Activated CD8-positive, alpha-beta T cell treated with anti-CD3 and anti-CD28 coated beads, Interleukin-2, amount 10 ng/mL, durations not matched to agents 7 days and 5 days (primary cell): ENCODE data around the gene STXBP1. TPM values are rescaled to one million over a fixed set of nuclear protein-coding genes. Genes with fewer than 3 reads are reported as not detected.
A peak's percentile ranks its signal among the peaks of the same experiment; 100 is the strongest.

Source experiments
- ATAC-seq: fragments of 150-1000 bp; cut with Tn5 transposase; one replicate; pipeline ENCODE4 v1.10.0; 2021; ENCODE audit warnings: moderate library complexity
- CTCF ChIA-PET: fragments of 350-600 bp; sonication (Branson Sonifier 250); formaldehyde crosslinking; loops from one replicate; lab custom pipeline; 2021; ENCODE audit warnings: antibody characterized with exemption; lab: Charles Lee
- POLR2A ChIA-PET: fragments of 350-600 bp; sonication (Branson Sonifier 250); formaldehyde crosslinking; loops from one replicate; lab custom pipeline; 2021; ENCODE audit warnings: antibody characterized with exemption; lab: Charles Lee
- DNase-seq: peaks from one replicate; pipeline ENCODE4 v3.0.0-alpha.2; 2020
- H3K27ac Mint-ChIP-seq: one replicate; pipeline ENCODE4 v1.8.0; 2021; ENCODE audit warnings: mild to moderate bottlenecking, mixed read lengths
- H3K27me3 Mint-ChIP-seq: one replicate; pipeline ENCODE4 v1.8.0; 2021; ENCODE audit warnings: low read depth, mixed read lengths
- H3K36me3 Mint-ChIP-seq: one replicate; pipeline ENCODE4 v1.8.0; 2021; ENCODE audit warnings: low read depth, mixed read lengths
- H3K4me1 Mint-ChIP-seq: one replicate; pipeline ENCODE4 v1.8.0; 2021; ENCODE audit warnings: low read depth, mixed read lengths
- H3K4me3 Mint-ChIP-seq: one replicate; pipeline ENCODE4 v1.8.0; 2021; ENCODE audit warnings: mild to moderate bottlenecking, mixed read lengths
- H3K9me3 Mint-ChIP-seq: one replicate; pipeline ENCODE4 v1.8.0; 2022; ENCODE audit warnings: mixed read lengths; ENCODE audit not compliant: insufficient read depth
- total RNA-seq, 2 experiments: library from RNA; stranded (reverse); gene quantifications; one replicate each; pipeline ENCODE4 v1.2.3, GENCODE V29; 2021

The STXBP1 gene
- total RNA-seq, 2 experiments from 2014 or later, result 24.2 to 25.3 TPM

- peaks cover 5% of the 10 kb centered on the region for H3K36me3 Mint-ChIP-seq
- no peaks in the 10 kb centered on the region for H3K9me3 Mint-ChIP-seq
- H3K4me1 Mint-ChIP-seq, result peaks cover 42% of the 10 kb centered on the region
- no peak overlapping the region for H3K27ac Mint-ChIP-seq
- DNase-seq (peak; percentile 49), ATAC-seq (no peak)
- POLR2A ChIA-PET, result interaction anchor here (0.9 kb wide), 1 partner anchor 126 kb away, joined by 3 read pairs; no protein-coding TSS in a partner anchor
- H3K4me3 Mint-ChIP-seq, result no peak overlapping the region
- peaks cover 2% of the 10 kb centered on the region for H3K27me3 Mint-ChIP-seq
- CTCF ChIA-PET, result interaction anchor here (0.6 to 2.5 kb wide), 3 partner anchors 23 to 158 kb away, joined by 3 to 14 read pairs (median 4); partner anchors contain the start of gene TOR2A
Observed at GRCh38 chr9:127711226-127711701, 99.2 kb downstream of the STXBP1 start.

GRCh38 chr9:127711831-127712274 lies 99.8 kb downstream of the STXBP1 start:
- ChIA-PET CTCF (interaction anchor here (1.0 to 2.5 kb wide), 2 partner anchors 22 to 121 kb away, joined by 4 to 14 read pairs; partner anchors contain the start of gene TOR2A), POLR2A (interaction anchor here (0.9 kb wide), 1 partner anchor 127 kb away, joined by 3 read pairs; no protein-coding TSS in a partner anchor)
- Mint-ChIP-seq H3K27me3 (peaks cover 2% of the 10 kb centered on the region), H3K9me3 (no peaks in the 10 kb centered on the region), H3K4me1 (peaks cover 43% of the 10 kb centered on the region), H3K36me3 (peaks cover 5% of the 10 kb centered on the region), H3K4me3 (no peak overlapping the region), H3K27ac (no peak overlapping the region)
- ATAC-seq (no peak), DNase-seq (no peak)

- POLR2A ChIA-PET, result interaction anchor here (0.6 kb wide), 1 partner anchor 93 kb away, joined by 3 read pairs; no protein-coding TSS in a partner anchor
- no peak overlapping the region for H3K27ac Mint-ChIP-seq
- peaks cover 5% of the 10 kb centered on the region for H3K36me3 Mint-ChIP-seq
- H3K4me1 Mint-ChIP-seq, result peaks cover 39% of the 10 kb centered on the region
- ATAC-seq (no peak), DNase-seq (no peak)
- CTCF ChIA-PET, result interaction anchor here (2.5 kb wide), 1 partner anchor 22 kb away, joined by 14 read pairs; the partner anchor contains the start of gene TOR2A
- H3K4me3 Mint-ChIP-seq, result no peak overlapping the region
- H3K9me3 Mint-ChIP-seq, result no peaks in the 10 kb centered on the region
- H3K27me3 Mint-ChIP-seq, result peaks cover 2% of the 10 kb centered on the region
Observed at GRCh38 chr9:127712371-127712770, 100.3 kb downstream of the STXBP1 start.

GRCh38 chr9:127712867-127713266 lies 100.8 kb downstream of the STXBP1 start:
- ChIA-PET CTCF (interaction anchor here (2.5 kb wide), 1 partner anchor 21 kb away, joined by 14 read pairs; the partner anchor contains the start of gene TOR2A), POLR2A (interaction anchor here (0.6 kb wide), 1 partner anchor 93 kb away, joined by 3 read pairs; no protein-coding TSS in a partner anchor)
- DNase-seq, result no peak
- no peak overlapping the region for H3K27ac Mint-ChIP-seq
- peaks cover 34% of the 10 kb centered on the region for H3K4me1 Mint-ChIP-seq
- peaks cover 2% of the 10 kb centered on the region for H3K27me3 Mint-ChIP-seq
- no peak overlapping the region for H3K4me3 Mint-ChIP-seq
- no peaks in the 10 kb centered on the region for H3K9me3 Mint-ChIP-seq
- ATAC-seq, result no peak
- peaks cover 5% of the 10 kb centered on the region for H3K36me3 Mint-ChIP-seq

GRCh38 chr9:127714020-127714750 lies 102.1 kb downstream of the STXBP1 start:
- H3K27ac Mint-ChIP-seq, result peak overlapping the region; percentile 70
- ATAC-seq, result no peak
- peaks cover 35% of the 10 kb centered on the region for H3K4me1 Mint-ChIP-seq
- H3K36me3 Mint-ChIP-seq, result peaks cover 3% of the 10 kb centered on the region
- ChIA-PET CTCF (interaction anchor here (0.8 to 3.2 kb wide), 2 partner anchors 21 to 188 kb away, joined by 3 to 35 read pairs; partner anchors contain the start of gene TOR2A), POLR2A (interaction anchor here (1.5 to 2.3 kb wide), 2 partner anchors 9 to 21 kb away, joined by 3 to 8 read pairs; partner anchors contain the start of gene TOR2A)
- H3K4me3 Mint-ChIP-seq, result peak overlapping the region; percentile 72
- no peak for DNase-seq
- H3K27me3 Mint-ChIP-seq, result peaks cover 2% of the 10 kb centered on the region
- no peaks in the 10 kb centered on the region for H3K9me3 Mint-ChIP-seq

GRCh38 chr9:127714951-127715469 lies 102.9 kb downstream of the STXBP1 start:
- peaks cover 2% of the 10 kb centered on the region for H3K36me3 Mint-ChIP-seq
- H3K9me3 Mint-ChIP-seq, result no peaks in the 10 kb centered on the region
- H3K27me3 Mint-ChIP-seq, result peaks cover 2% of the 10 kb centered on the region
- DNase-seq (no peak), ATAC-seq (peak; percentile 7)
- ChIA-PET POLR2A (interaction anchor here (1.1 to 2.3 kb wide), 3 partner anchors 10 to 264 kb away, joined by 3 to 8 read pairs (median 4); partner anchors contain the start of genes LRSAM1, RPL12 and TOR2A), CTCF (interaction anchor here (0.8 to 3.2 kb wide), 4 partner anchors 20 to 413 kb away, joined by 4 to 35 read pairs (median 4); partner anchors contain the start of gene TOR2A)
- peaks cover 43% of the 10 kb centered on the region for H3K4me1 Mint-ChIP-seq
- H3K27ac Mint-ChIP-seq, result peak overlapping the region; percentile 96
- H3K4me3 Mint-ChIP-seq, result peak overlapping the region; percentile 99

- ATAC-seq, result peak; percentile 95
- CTCF ChIA-PET, result interaction anchor here (0.8 to 3.2 kb wide), 4 partner anchors 19 to 413 kb away, joined by 4 to 35 read pairs (median 4); partner anchors contain the start of gene TOR2A
- H3K9me3 Mint-ChIP-seq, result no peaks in the 10 kb centered on the region
Observed at GRCh38 chr9:127715470-127716337, 103.6 kb downstream of the STXBP1 start, which contains the start of the genes PTRH1 and TTC16. TSS of gene PTRH1 (minus strand) at chr9:127715663. CDS start at chr9:127715639, 24 bp downstream. TSS of gene TTC16 (plus strand) at chr9:127716079. CDS start at chr9:127716146, 67 bp downstream.

GRCh38 chr9:127716412-127716811 lies 104.3 kb downstream of the STXBP1 start:
- ChIA-PET CTCF (interaction anchor here (1.6 to 3.2 kb wide), 2 partner anchors 18 to 412 kb away, joined by 5 to 35 read pairs; partner anchors contain the start of gene TOR2A), POLR2A (interaction anchor here (0.7 to 2.3 kb wide), 3 partner anchors 12 to 265 kb away, joined by 3 to 8 read pairs (median 4); partner anchors contain the start of genes LRSAM1 and RPL12)
- H3K27ac Mint-ChIP-seq, result peak overlapping the region; percentile 96
- DNase-seq, result no peak
- peaks cover 41% of the 10 kb centered on the region for H3K4me1 Mint-ChIP-seq
- H3K9me3 Mint-ChIP-seq, result no peaks in the 10 kb centered on the region
- no peak for ATAC-seq
- peak overlapping the region; percentile 99 for H3K4me3 Mint-ChIP-seq
- peaks cover 2% of the 10 kb centered on the region for H3K36me3 Mint-ChIP-seq
- H3K27me3 Mint-ChIP-seq, result peaks cover 2% of the 10 kb centered on the region

More at GRCh38 chr9:127715470-127716337, 103.6 kb downstream of the STXBP1 start, which contains the start of the genes PTRH1 and TTC16:
- peak within 1 kb of the TSS; percentile 96 for H3K27ac Mint-ChIP-seq
- H3K36me3 Mint-ChIP-seq, result peaks cover 2% of the 10 kb centered on the region
- peaks cover 42% of the 10 kb centered on the region for H3K4me1 Mint-ChIP-seq
- peaks cover 2% of the 10 kb centered on the region for H3K27me3 Mint-ChIP-seq
- peak within 1 kb of the TSS; percentile 99 for H3K4me3 Mint-ChIP-seq
- peak; percentile 98 for DNase-seq
- POLR2A ChIA-PET, result interaction anchor here (1.1 to 2.3 kb wide), 3 partner anchors 11 to 264 kb away, joined by 3 to 8 read pairs (median 4); partner anchors contain the start of genes LRSAM1, RPL12 and TOR2A

GRCh38 chr9:127717766-127718165 lies 105.7 kb downstream of the STXBP1 start:
- Mint-ChIP-seq H3K27me3 (peaks cover 2% of the 10 kb centered on the region), H3K36me3 (peaks cover 2% of the 10 kb centered on the region), H3K4me1 (peaks cover 39% of the 10 kb centered on the region), H3K27ac (no peak overlapping the region), H3K9me3 (no peaks in the 10 kb centered on the region), H3K4me3 (no peak overlapping the region)
- no peak for DNase-seq
- POLR2A ChIA-PET, result no interaction called here
- CTCF ChIA-PET, result interaction anchor here (5.3 kb wide), 1 partner anchor 17 kb away, joined by 27 read pairs; the partner anchor contains the start of gene TOR2A
- ATAC-seq, result no peak
